Subcutaneous abdominal adipose tissue (tissue), 5 donors: ENCODE measurements around the gene SOCS6.

Experiments used
- H3K27ac ChIP-seq: one replicate; pipeline ENCODE4 v1.7.0; 2013; ENCODE audit warnings: low read depth, mild to moderate bottlenecking, inconsistent platforms, low read length, moderate library complexity
- H3K27me3 ChIP-seq, 5 donors: one replicate each; pipeline ENCODE4 v1.7.0; 2013; ENCODE audit warnings: low read length in 5 of 5, inconsistent platforms in 1 of 5; ENCODE audit not compliant: control insufficient read depth in 5 of 5, insufficient read depth in 4 of 5
- H3K36me3 ChIP-seq, 5 donors: one replicate each; pipeline ENCODE4 v1.7.0; 2013; ENCODE audit warnings: low read length in 5 of 5; ENCODE audit not compliant: control insufficient read depth in 5 of 5, insufficient read depth in 5 of 5
- H3K4me1 ChIP-seq, 5 donors: one replicate each; pipeline ENCODE4 v1.7.0; 2013; ENCODE audit warnings: low read length in 5 of 5, mild to moderate bottlenecking in 3 of 5, moderate library complexity in 1 of 5; ENCODE audit not compliant: control insufficient read depth in 5 of 5, insufficient read depth in 5 of 5
- H3K4me3 ChIP-seq, 5 donors: one replicate each; pipeline ENCODE4 v1.7.0; 2013; ENCODE audit warnings: low read length in 5 of 5, low read depth in 1 of 5
- H3K9ac ChIP-seq, 5 donors: one replicate each; pipeline ENCODE4 v1.7.0; 2013; ENCODE audit warnings: low read length in 5 of 5, mild to moderate bottlenecking in 4 of 5, moderate library complexity in 3 of 5
- H3K9me3 ChIP-seq, 5 donors: one replicate each; pipeline ENCODE4 v1.7.0; 2013; ENCODE audit warnings: low read length in 5 of 5; ENCODE audit not compliant: control insufficient read depth in 5 of 5
- donor health status: healthy.
- donor health status: healthy.
- donor health status: healthy.
- donor health status: healthy.
- donor health status: healthy.

The SOCS6 gene

GRCh38 chr18:70321616-70322015 lies 32.8 kb downstream of the SOCS6 start:
- H3K9me3 ChIP-seq, result no peaks in the 10 kb centered on the region
- no peak overlapping the region for H3K4me3 ChIP-seq
- no peak overlapping the region for H3K27ac ChIP-seq
- H3K4me1 ChIP-seq, result no peaks in the 10 kb centered on the region
- peaks cover 0 to 17% (median 16%) of the 10 kb centered on the region in 5 donors for H3K36me3 ChIP-seq
- no peak overlapping the region for H3K9ac ChIP-seq
- H3K27me3 ChIP-seq, result no peaks in the 10 kb centered on the region

- no peak overlapping the region for H3K9ac ChIP-seq
- no peaks in the 10 kb centered on the region for H3K27me3 ChIP-seq
- H3K27ac ChIP-seq, result no peak overlapping the region
- no peaks in the 10 kb centered on the region for H3K9me3 ChIP-seq
- no peaks in the 10 kb centered on the region for H3K4me1 ChIP-seq
- H3K4me3 ChIP-seq, result no peak overlapping the region
- H3K36me3 ChIP-seq, result peaks cover 0 to 17% (median 16%) of the 10 kb centered on the region in 5 donors
These were observed 33.5 kb downstream of the SOCS6 start for GRCh38 chr18:70322385-70322784.

GRCh38 chr18:70322928-70323327 lies 34.1 kb downstream of the SOCS6 start:
- H3K27ac ChIP-seq, result no peak overlapping the region
- no peak overlapping the region for H3K4me3 ChIP-seq
- H3K9ac ChIP-seq, result no peak overlapping the region
- peaks cover 0 to 17% (median 16%) of the 10 kb centered on the region in 5 donors for H3K36me3 ChIP-seq
- no peaks in the 10 kb centered on the region for H3K4me1 ChIP-seq
- no peaks in the 10 kb centered on the region for H3K27me3 ChIP-seq
- no peaks in the 10 kb centered on the region for H3K9me3 ChIP-seq

GRCh38 chr18:70324897-70325296 lies 36.1 kb downstream of the SOCS6 start:
- no peaks in the 10 kb centered on the region for H3K9me3 ChIP-seq
- peaks cover 0 to 17% (median 16%) of the 10 kb centered on the region in 5 donors for H3K36me3 ChIP-seq
- H3K27me3 ChIP-seq, result no peaks in the 10 kb centered on the region
- no peak overlapping the region for H3K4me3 ChIP-seq
- H3K9ac ChIP-seq, result no peak overlapping the region
- no peak overlapping the region for H3K27ac ChIP-seq
- peaks cover 0 to 8% (median 0%) of the 10 kb centered on the region in 5 donors for H3K4me1 ChIP-seq

- Histone ChIP-seq H3K27ac (no peak overlapping the region), H3K4me1 (peaks cover 0 to 8% (median 0%) of the 10 kb centered on the region in 5 donors), H3K9me3 (no peaks in the 10 kb centered on the region), H3K36me3 (peaks cover 0 to 17% (median 16%) of the 10 kb centered on the region in 5 donors), H3K4me3 (no peak overlapping the region), H3K27me3 (no peaks in the 10 kb centered on the region), H3K9ac (no peak overlapping the region)
These were observed 37.4 kb downstream of the SOCS6 start for GRCh38 chr18:70326255-70326654.

GRCh38 chr18:70328169-70328568 lies 39.3 kb downstream of the SOCS6 start:
- Histone ChIP-seq H3K9me3 (no peaks in the 10 kb centered on the region), H3K36me3 (peaks cover 0 to 17% (median 16%) of the 10 kb centered on the region in 5 donors), H3K4me1 (peaks cover 0 to 8% (median 0%) of the 10 kb centered on the region in 5 donors), H3K9ac (no peak overlapping the region), H3K4me3 (no peak overlapping the region), H3K27me3 (no peaks in the 10 kb centered on the region), H3K27ac (no peak overlapping the region)

- no peaks in the 10 kb centered on the region for H3K9me3 ChIP-seq
- H3K9ac ChIP-seq, result no peak overlapping the region
- no peak overlapping the region for H3K4me3 ChIP-seq
- H3K4me1 ChIP-seq, result peaks cover 0 to 8% (median 0%) of the 10 kb centered on the region in 5 donors
- H3K36me3 ChIP-seq, result peaks cover 0 to 17% (median 16%) of the 10 kb centered on the region in 5 donors
- H3K27me3 ChIP-seq, result no peaks in the 10 kb centered on the region
- H3K27ac ChIP-seq, result no peak overlapping the region
These were observed 40.2 kb downstream of the SOCS6 start for GRCh38 chr18:70329071-70329470.

GRCh38 chr18:70330887-70331286 lies 42.0 kb downstream of the SOCS6 start:
- no peak overlapping the region for H3K4me3 ChIP-seq
- no peaks in the 10 kb centered on the region for H3K27me3 ChIP-seq
- no peak overlapping the region for H3K27ac ChIP-seq
- H3K4me1 ChIP-seq, result peaks cover 0 to 8% (median 0%) of the 10 kb centered on the region in 5 donors
- H3K9me3 ChIP-seq, result peaks cover 0 to 5% (median 5%) of the 10 kb centered on the region in 5 donors
- H3K9ac ChIP-seq, result no peak overlapping the region
- H3K36me3 ChIP-seq, result peaks cover 0 to 3% (median 2%) of the 10 kb centered on the region in 5 donors

GRCh38 chr18:70331456-70332097 lies 42.7 kb downstream of the SOCS6 start:
- Histone ChIP-seq H3K9ac (no peak overlapping the region), H3K4me1 (peaks cover 0 to 8% (median 0%) of the 10 kb centered on the region in 5 donors), H3K9me3 (peaks cover 0 to 5% (median 5%) of the 10 kb centered on the region in 5 donors), H3K36me3 (peaks cover 0 to 5% (median 3%) of the 10 kb centered on the region in 5 donors), H3K4me3 (no peak overlapping the region), H3K27me3 (no peaks in the 10 kb centered on the region), H3K27ac (no peak overlapping the region)

GRCh38 chr18:70332694-70333093 lies 43.8 kb downstream of the SOCS6 start:
- Histone ChIP-seq H3K4me3 (no peak overlapping the region), H3K9ac (no peak overlapping the region), H3K4me1 (peaks cover 0 to 8% (median 3%) of the 10 kb centered on the region in 5 donors), H3K27me3 (no peaks in the 10 kb centered on the region), H3K9me3 (peaks cover 0 to 5% (median 5%) of the 10 kb centered on the region in 5 donors), H3K27ac (no peak overlapping the region), H3K36me3 (peaks cover 0 to 7% (median 3%) of the 10 kb centered on the region in 5 donors)
